Stimulated activated CD4-positive, alpha-beta T cell treated with anti-CD3 and anti-CD28 coated beads, TNF-alpha, amount 100 ng/mL, for 1 hour (primary cell): ENCODE data around the gene XCR1.

Source experiments
- DNase-seq, 3 donors: peaks; one replicate each; pipeline ENCODE4 v3.0.0-alpha.2; 2020; ENCODE audit warnings: low read depth in 3 of 3, low spot score in 1 of 3

Gene XCR1

DNA sequence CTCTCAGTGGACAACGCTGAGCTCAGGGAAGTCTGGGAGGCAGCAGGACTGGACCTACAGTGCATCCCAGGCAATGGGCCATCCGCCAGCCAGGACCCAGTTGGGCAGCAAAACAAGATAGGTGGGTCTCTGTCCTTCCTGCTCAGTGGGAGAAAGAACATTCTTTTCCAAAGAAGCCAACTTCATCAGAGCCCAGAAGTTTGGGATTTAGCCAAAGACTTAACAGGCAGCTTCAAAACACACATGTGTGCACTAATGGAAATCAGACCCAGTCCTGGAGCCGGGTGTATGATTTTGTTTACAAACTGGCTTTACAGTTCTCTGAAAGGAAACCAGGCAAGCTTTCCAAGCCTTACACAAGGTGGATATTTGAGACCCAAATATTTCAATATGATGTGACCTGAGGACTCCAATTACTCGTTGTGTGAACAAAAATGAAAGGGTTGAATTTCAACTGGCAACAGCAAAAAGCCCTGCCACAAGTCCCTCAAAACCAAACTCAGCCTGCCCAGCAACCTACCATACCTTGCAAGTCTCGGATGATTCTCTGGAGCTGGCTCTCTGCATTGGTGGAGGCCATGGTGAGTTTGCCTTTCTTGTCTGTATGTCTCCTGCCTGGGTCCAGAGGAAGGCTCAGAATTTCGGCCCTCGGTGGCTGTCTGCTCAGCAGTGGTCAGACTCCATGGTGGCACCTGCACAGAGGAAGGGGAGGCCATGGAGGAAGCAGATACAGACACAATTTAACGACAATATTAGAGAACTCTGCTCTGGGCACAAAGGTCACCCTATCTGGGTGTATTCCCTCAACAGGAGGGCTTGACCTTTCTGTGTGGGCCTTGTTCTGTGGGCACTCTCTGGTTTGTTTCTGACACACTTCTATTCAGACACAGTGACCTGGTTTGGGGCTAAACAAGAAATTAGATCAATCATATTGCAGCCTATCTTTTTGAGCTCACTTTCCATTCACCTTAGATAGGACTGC, 42.7 kb downstream of the XCR1 start:
- no peak for DNase-seq

DNA sequence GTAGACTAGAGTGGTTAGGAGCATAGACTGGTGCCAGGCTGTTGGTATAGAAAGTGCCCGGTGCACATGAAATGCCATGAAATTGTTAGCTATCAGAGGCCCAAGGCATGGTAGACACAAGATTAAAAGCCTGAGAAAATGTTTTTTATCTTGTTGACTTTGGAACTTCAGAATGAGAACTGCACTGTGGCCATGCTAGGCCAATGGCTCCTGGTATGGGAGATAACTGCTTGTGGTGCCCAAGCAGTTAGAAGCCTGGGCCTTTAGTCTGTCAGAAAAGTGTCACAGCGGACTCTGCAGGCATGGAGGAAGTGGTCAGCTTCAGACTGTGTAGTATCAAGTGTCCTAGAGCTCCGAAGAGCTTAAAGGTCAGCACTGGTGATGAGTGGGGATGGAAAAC, 43.5 kb downstream of the XCR1 start:
- no peak for DNase-seq

- no peak for DNase-seq
Observed at GRCh38 chr3:45981346-45982074, 45.8 kb downstream of the XCR1 start.

GRCh38 chr3:45980819-45981218, 46.5 kb downstream of the XCR1 start:
- DNase-seq = no peak

GRCh38 chr3:45980229-45980813, 47.0 kb downstream of the XCR1 start:
- DNase-seq = no peak

DNA sequence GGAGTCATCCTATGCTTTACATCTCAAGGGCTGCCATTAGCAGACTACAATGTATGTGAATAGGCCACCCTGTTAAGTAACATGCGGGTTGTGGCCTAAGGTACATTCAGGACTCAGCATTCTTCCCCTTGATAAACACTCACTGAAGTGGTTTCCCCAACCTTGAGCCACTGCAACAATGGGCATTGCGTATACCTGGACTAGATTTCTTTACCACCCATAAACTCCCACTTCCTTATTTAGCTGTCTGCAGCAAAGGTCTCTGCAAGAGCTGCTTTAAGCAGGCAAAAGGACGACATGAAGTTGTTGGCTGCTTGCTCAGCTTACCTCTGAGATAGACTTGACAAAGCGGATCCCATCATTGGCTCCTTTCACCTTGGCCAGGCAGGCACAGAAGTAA, 47.9 kb downstream of the XCR1 start:
- DNase-seq = no peak

DNA sequence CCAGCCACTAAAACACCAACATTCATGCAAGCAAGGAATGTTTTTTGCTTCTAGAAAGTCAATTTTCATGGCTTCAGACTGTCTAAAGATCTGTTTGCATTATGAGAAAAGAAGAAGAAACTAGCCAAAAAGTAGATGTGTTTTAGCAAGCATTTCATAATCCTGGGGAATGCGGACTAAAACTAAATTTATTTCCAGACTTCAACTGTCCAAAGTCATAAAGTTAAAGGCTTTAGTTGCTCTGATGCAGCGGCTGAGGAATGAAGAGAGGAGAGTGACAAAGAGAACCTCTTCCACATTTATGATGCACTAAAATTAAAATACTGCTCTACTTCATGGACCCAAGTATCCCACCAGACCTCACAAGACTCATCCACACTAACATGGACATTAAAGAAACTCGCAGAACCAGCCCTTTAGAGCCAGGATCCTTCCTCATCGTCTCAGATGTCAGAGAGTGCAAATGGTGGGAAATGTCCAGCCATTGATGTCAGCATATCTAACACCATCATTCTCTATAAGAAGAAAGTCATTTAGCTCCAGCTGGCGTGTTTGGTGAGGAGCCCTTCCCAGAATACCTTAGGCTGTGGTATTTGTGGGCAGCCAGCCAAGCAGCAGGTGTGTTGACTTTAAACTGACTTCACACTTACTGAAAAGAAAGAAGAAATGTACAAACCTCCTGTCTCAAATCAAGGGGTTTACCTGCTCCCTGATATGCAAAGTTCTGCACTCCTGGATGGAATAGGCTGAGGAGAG, 49.1 kb downstream of the XCR1 start:
- DNase-seq = no peak

DNA sequence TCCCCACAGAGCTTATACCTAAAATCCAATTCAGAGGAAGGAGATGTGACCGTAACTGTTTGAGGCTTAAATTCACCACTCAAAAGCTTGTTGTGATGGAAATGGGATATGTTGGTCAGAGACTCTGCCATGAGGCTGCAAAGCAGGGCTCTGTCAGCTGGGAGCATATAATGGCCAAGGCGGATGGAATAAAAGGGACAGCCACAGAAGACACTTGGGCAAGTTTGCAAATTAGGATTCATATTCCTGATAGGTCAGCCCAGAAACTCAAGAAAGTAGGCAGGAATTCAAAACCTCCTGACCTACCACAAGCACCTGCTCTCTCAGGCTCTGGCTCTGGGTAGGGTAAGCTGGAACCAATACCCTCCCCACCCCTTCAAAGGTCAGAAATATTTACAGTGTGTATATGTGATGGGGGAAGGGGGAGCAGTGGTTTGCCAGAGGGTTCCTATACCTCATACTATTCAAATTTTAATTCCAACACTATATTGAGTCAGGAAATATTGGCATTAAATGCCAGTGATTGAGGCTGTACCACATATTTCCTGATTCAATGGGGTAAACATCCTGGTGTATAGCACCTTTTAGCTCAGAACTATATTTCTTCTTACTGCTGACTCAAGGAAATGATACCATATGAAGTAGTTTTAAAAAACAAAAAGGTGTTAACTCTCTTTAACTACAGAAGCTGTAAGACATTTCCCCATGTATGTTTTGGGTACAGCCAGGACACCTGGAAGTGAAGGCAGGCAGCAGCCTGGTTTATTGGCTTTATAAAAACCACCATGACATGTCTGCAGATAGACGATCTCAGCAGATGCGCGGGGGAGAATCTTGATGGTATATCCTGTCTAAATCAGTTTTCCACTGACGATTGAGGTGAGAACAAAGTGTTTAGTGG, 50.8 kb downstream of the XCR1 start:
- DNase-seq = peak in 1 of 3 donors; percentile 18

DNA sequence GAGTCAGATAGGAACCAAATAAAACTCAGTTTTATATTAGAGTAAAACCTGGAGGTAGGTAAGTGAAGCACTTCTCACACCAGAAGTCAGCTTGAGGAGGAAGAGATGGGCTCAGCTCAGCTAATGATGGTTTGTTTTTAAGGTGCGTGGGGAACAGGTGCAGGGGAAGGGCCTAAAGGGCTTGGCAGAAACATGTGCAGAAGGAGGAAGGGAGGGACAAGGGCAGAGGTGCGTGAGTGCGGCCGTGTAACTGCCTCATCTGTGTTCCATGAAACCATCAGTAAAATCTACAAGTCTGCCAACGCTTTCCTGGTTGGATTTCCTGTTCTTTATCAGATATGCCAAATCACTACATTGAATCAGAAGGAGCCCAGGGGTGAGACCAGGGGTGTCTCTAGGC, 51.6 kb downstream of the XCR1 start:
- DNase-seq = no peak

DNA sequence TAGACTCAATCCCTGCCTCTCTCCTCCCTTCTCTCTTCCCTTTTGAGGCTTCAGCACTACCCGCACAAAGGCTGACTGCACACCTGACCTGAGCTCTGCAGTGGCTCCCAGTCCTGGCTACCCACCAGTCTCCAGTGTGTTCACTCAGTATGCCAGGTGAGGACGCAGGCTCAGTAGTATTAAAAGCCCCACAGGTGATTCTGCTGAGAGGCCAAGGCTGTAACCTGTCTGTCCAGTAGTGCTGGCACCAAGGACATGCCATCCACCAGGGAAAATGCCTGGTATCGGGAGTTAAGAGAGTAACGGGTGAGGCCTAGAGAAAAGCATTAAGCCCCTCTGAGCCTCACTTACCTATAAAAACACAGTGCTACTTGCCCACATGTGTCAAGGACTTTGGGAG, 52.6 kb downstream of the XCR1 start:
- DNase-seq = no peak

DNA sequence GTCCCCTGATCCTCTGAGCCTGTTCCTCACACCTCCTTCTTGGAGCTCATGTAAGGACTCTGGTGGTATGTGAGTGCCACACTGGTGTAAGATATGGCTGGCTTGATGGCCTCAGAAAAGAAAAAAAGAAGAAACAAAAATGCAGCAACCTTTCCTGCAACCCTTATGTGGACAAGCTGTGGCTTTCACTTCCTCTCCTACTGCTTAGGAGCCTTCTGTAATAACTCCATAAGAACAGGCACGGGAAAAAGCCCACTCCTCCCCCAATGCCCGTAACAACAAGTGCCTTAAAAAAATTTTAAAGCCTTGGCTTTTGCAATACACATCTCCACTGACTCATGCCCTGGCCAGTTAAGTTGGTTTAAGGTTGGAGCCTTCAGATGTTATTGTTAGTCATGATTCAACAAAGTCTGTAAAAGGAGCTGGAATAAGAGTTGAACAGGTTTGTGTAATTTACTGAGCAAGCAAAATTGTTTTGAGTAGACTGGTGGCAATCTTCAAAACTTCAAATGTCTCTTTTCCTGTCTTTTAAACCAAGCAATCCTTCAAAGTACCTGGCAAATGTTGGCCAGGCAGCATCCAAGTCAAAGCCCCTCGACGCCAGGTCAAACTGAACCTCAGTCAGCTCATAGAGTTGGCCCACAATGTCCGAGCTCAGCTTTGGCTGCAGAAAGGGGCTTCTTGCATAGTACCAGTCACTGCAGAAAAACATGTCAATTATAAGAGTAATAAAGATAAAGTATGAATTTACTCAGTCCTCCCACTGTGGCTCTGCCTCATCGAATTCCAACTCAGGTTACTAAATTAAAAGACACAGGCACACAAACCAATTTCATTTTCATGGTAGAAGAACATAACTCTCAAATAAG, 54.5 kb downstream of the XCR1 start:
- DNase-seq = no peak

- no peak for DNase-seq
Observed at GRCh38 chr3:45969953-45970352, 57.3 kb downstream of the XCR1 start.

DNA sequence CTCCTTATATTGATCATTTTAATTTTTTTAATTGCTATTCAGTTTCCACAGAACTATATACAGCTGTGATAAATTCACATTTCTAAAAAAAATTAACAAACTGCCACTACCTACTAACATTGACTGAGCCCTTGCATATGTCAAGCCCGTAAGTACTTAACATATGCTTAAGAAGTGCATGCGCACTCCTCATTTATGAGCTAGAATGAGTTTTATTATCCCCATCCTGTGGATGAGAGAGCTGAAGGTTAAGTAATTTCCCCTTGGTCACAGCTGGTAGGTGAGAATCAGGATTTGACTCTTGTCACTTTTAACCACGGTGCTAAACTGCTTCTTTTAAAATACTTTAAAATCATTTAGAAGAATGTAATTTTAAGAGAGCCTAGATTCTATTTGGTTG, 58.2 kb downstream of the XCR1 start:
- no peak for DNase-seq

DNA sequence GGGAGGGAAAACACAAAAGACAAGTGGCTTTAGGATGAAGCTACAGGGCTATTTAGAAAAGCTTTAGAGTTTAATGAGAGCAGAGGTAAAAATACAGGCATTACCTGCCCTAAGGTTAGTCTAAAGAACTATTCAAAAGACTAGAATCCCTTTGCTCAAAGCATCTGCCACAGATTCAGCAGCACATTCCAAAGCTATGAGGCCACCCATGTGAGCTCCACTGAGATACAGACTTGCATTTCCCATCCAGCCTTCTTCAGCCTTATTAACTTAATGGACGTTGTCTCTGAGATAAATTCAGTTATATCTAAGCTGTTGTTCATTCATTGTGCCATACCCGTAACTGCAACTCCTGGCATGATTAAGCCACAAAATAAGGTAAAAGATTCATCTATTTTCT, 58.6 kb downstream of the XCR1 start:
- no peak for DNase-seq

DNA sequence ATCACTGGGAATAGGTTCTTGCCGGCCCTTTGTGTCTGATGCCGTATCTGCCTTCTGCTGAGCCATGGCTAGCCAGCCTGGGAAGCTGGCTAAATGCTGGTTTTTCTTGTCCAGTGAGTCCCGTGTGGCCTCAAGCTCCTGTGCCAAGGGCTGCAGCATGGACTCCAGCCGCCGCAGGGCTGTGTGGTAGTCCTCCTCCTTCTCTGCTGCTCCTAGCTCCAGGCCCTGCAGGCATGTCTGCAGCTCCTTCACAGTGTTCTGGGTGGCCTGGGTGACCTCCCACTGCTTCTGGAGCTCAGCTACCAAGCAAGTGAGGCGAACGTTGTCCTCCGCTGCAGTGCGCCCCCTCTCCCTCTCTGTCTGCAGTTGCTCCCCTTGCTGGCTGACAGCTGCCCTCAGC, 59.1 kb downstream of the XCR1 start:
- no peak for DNase-seq

- DNase-seq = no peak
Observed at GRCh38 chr3:45967724-45968123, 59.6 kb downstream of the XCR1 start.
